GM19025 (cell line): ENCODE results near the gene UBALD1.

Experiments used
- ATAC-seq: cut with Tn5 transposase; IDR thresholded peaks from one replicate; pipeline ENCODE4 v1.9.1; 2021; ENCODE audit warnings: mild to moderate bottlenecking, low read depth, moderate library complexity; ENCODE audit not compliant: unreplicated experiment

Gene UBALD1

GRCh38 chr16:4646773-4647643 is 32.3 kb upstream of the UBALD1 start:
- no peak for ATAC-seq

GRCh38 chr16:4641895-4642294 is 27.2 kb upstream of the UBALD1 start:
- no peak for ATAC-seq

DNA sequence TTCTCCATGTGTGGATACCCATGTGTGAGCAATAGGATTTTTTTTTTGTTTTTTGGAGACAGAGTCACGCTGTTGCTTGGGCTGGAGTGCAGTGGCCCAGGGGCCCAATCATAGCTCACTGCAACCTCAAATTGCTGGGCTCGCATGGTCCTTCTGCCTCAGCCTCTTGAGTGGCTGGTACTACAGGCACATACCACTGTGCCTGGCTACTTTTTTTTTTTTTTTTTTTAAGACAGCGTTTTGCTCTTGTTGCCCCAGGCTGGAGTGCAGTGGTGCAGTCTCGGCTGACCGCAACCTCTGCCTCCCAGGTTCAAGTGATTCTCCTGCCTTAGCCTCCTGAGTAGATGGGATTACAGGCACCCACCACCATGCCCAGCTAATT is 26.6 kb upstream of the UBALD1 start:
- no peak for ATAC-seq

DNA sequence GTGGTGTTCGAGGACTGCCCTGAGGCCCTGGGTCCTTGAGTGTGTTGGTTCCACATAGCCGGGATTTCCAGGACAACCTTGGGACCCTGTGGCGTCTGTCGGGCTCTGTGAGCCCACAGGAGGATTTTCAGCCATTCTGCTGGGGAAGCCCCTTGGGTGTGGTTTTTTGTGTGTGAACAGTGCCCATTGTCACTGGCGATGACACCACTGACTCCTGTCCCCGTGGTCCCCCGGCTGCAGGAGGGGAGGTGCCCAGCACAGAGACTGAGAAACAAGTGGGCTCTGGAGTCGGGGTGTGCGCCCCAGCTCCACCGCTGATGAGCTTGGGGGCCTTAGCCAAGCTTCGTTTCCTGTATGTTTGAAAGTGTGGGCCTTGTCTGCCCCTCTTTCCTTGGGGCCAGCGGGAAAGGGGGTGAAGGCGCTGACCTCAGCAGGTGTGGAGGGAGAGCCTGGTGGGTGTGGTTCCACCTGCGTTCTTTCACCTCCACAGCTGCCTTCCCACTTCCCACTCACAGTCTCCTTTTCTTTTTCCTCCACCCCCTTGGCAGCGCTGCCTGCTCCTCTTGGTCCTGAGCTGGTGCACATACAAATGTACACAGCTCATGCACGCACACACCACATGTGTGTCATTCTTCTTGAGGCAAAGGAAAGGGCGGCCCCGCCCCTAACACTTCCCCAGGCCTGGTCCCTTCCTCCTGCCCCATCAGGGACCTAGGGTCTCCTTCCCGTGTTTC is 26.1 kb upstream of the UBALD1 start:
- ATAC-seq, result no peak

- no peak for ATAC-seq
These were observed 25.3 kb upstream of the UBALD1 start for GRCh38 chr16:4639899-4640509.

- ATAC-seq, result no peak
These were observed 22.9 kb upstream of the UBALD1 start for GRCh38 chr16:4637501-4638166.

DNA sequence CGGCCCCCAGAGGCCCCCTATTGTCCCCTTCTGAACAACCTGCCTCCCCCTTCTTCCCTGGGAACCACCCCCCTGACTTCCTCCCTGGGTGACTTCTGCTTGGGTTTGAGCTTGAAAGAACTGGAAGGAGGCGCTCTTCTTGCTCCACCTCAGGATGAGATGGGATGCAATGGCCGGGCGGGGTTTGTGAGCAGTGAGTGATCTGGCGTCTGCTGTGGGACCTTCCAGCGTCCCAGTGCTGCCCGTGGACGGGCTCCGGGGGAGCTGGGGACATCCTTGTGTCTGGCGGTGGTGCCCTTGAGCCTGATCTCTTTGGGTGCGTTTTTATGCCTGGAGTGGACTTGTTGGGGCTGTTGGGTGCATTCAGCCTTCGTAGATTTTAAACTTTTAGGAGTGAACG is 21.5 kb upstream of the UBALD1 start:
- no peak for ATAC-seq

GRCh38 chr16:4634768-4635167 is 20.1 kb upstream of the UBALD1 start:
- no peak for ATAC-seq

- no peak for ATAC-seq
These were observed 19.4 kb upstream of the UBALD1 start for GRCh38 chr16:4633910-4634635.

DNA sequence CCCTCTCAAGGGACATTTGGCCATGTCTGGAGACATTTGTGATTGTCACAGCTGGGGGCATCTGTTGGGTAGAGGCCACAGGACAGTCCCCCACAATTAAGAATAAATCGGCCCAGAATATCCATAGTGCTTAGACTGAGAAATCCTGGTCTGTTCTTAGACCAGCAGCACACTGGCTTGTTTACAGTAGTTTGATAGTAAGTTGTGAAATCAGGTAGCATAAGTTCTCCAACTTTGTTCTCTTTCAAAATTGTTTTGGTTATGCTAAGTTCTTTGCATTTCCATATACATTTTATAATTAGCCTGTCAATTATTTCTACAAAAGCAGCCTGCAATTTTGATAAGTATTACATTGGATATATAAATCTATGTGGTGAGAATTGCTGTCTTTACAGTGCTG is 16.8 kb upstream of the UBALD1 start:
- no peak for ATAC-seq

- no peak for ATAC-seq
These were observed 13.6 kb upstream of the UBALD1 start for GRCh38 chr16:4628283-4628682.

DNA sequence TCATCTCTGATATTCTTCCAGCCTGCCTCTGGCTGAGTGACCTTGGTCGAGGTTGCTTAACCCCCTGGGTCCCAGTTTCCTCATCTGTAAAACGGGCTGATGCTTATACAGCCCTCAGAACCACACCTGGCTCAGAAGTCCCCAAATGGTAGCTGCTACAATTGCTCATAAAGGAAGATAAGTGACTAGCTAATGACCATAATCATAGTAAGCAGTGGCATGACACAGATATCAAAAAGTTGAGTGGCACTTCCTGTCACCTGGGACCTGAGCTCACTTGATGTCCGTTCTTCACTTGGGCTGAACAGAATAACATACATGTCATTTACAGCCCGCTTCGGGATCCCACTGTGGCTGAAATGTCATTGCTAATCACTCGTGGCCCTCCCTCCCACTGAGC is 11.7 kb upstream of the UBALD1 start:
- ATAC-seq, result no peak

DNA sequence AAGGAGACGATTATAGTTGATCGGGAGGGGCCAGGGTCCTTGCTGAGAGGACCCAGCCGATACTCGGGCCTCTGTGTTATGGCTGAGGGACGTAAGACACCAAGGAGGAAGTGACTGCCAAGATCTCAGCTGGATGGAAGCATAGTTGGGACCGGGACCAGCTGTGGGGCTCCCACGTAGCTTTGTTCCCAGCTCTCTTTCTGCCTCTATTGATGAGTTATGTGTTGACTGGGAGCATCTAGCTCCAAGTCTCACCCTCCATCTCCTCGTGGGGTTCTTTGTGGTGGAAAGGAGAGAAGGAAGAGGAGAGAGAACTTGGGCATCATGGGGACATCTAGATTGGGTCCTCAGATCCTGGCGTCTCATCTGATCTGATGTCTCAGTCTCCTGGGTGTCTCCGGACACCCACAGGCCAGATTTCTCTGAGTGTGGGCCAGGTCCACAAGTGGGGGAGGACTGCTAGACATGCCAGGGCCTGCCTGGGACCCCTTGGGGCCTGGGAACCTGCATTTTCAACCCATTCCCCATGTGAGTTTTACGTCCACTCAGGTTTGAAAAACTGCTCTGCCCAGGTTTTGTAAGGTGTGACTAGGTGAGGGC is 11.0 kb upstream of the UBALD1 start:
- no peak for ATAC-seq

GRCh38 chr16:4624827-4625559 is 10.3 kb upstream of the UBALD1 start:
- peak; percentile 51 for ATAC-seq

DNA sequence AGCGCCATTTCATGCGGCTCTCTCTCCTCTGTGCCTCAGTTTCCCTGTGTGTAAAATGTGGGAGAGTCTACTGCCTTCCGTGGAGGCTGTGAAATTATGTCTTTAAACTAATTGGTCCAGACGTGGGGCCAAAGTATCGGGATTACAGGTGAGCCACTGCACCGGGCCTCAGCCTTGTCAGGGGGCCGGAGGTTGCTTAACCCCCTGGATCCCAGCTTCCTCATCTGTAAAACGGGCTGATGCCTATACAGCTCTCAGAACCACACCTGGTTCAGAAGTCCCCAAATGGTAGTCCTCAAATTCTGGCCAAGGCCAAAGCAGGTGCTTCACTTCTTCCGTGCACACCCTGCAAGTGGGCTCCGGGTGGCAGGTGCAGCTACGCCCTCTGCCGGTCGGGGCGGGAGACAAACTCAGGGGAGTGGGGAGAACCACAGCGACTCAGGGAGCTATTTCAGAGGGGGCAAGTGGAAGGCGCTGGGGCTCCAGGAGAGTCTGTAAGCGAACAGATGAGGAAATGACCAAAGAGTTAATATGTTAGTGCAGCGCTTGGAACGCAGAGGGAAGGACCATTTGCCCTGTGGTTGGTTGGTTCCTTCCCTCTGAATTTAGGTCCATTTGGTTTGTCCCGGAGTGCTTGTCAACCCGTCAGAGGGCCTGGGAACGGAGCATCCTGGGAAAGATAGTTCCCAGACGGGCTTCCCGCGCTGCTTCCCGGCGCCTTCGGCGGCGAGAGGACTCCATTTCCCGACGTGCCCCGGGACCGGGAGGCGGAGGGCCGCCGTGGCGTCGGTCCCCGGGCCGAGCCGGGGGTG is 9.5 kb upstream of the UBALD1 start, which contains the start of gene MGRN1:
Gene MGRN1, plus strand, starts transcription at position 812 of the 812 bp plus-strand sequence. CDS start 135 bp downstream, outside the sequence.
- ATAC-seq, result peak; percentile 67

GRCh38 chr16:4623593-4623992 is 8.9 kb upstream of the UBALD1 start:
- no peak for ATAC-seq

DNA sequence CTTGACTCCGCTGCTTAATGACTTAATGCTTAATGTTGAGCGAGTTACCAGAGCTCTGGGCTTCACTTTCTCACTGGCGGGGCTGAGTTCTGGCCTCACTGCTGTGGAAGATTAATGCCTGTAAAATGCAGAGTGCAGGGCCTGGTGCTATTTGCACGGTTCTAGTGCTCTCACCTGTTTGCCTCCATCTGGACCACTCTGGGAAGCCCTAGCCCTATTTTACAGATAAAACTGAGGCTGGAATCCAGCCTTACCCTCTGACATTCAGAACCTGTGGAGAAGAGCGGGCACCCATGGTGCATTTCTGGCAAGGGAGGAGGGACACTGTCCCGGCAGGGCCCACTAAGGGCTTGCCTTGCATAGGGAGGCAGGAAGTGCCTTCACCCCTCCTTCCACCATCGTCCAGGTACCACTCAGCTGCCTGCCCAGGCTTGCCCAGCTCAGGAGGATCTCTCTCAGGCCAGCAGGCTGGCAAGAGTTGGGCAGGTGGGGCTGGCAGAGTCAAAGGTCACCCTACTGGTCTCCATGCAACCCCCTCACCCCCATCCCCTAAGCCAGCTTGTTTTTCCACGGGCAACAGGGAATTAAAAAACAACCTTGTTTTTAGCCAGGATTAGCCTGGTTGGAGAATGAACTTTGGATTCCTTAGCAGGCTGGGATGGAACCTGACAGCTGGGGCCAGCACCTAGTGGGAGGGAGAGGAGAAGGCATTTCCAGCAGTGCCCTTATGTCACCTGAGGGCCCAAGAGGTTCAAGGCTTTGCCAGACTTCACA is 4.1 kb upstream of the UBALD1 start:
- ATAC-seq, result no peak
